HepG2 (cell line): ENCODE measurements around the gene SLC6A9. TPM values are rescaled to one million over a fixed set of nuclear protein-coding genes. Genes with fewer than 3 reads are reported as not detected.
A peak's percentile ranks its signal among the peaks of the same experiment; 100 is the strongest.

ENCODE experiments used
- CEBPB ChIP-seq: IDR thresholded peaks from 2 replicates; pipeline ENCODE4 v1.6.1; 2011; ENCODE audit warnings: low read depth, low read length, improper control_type of control experiment, borderline replicate concordance
- CENPT ChIP-seq: sonication (generic); formaldehyde crosslinking; IDR thresholded peaks from 2 replicates; pipeline ENCODE4 v1.8.0; 2022; ENCODE audit warnings: low read depth, mild to moderate bottlenecking, moderate library complexity, missing genetic modification reagents
- GATAD2A ChIP-seq: IDR thresholded peaks from 2 replicates; pipeline ENCODE4 v1.6.1; 2016
- GTF3A ChIP-seq: sonication (generic); formaldehyde crosslinking; conservative IDR thresholded peaks from 2 replicates; pipeline ENCODE4 v1.4.0; 2020; ENCODE audit warnings: mild to moderate bottlenecking, missing genetic modification reagents
- HDAC1 ChIP-seq: sonication (generic); formaldehyde crosslinking; IDR thresholded peaks from 2 replicates; pipeline ENCODE4 v1.5.1; 2020; ENCODE audit warnings: mild to moderate bottlenecking, missing genetic modification reagents
- JUN ChIP-seq: sonication (generic); formaldehyde crosslinking; IDR thresholded peaks from 2 replicates; pipeline ENCODE4 v1.4.0; 2020; ENCODE audit warnings: mild to moderate bottlenecking, missing genetic modification reagents
- KAT8 ChIP-seq: IDR thresholded peaks from 2 replicates; pipeline ENCODE4 v1.6.1; 2016; ENCODE audit warnings: missing genetic modification reagents, missing compliant biosample characterization
- MAZ ChIP-seq, 2 experiments: sonication (generic) in 1 of 2; formaldehyde crosslinking in 1 of 2; IDR thresholded peaks; 2 replicates each; pipeline versions ENCODE4 v1.5.0 to v1.6.1; 2012 to 2020; ENCODE audit warnings: low read depth in 2 of 2, mild to moderate bottlenecking in 2 of 2, borderline replicate concordance in 1 of 2, improper control_type of control experiment in 1 of 2, low read length in 1 of 2, missing genetic modification reagents in 1 of 2, moderate library complexity in 1 of 2
- MTA1 ChIP-seq: sonication (generic); formaldehyde crosslinking; IDR thresholded peaks from 2 replicates; pipeline ENCODE4 v1.4.0; 2020; ENCODE audit warnings: missing genetic modification reagents, mild to moderate bottlenecking, borderline replicate concordance
- PHF21A ChIP-seq: sonication (generic); formaldehyde crosslinking; IDR thresholded peaks from 2 replicates; pipeline ENCODE4 v1.5.0; 2020; ENCODE audit warnings: mild to moderate bottlenecking, missing genetic modification reagents
- SP1 ChIP-seq, 2 experiments: fragments of 450-650 bp in 1 of 2; sonication (generic) in 1 of 2; formaldehyde crosslinking in 1 of 2; IDR thresholded peaks; 2 replicates each; pipeline versions ENCODE4 v1.4.0 to v1.6.1; 2016 to 2020; ENCODE audit warnings: missing genetic modification reagents in 1 of 2
- ZNF331 ChIP-seq: sonication (generic); formaldehyde crosslinking; IDR thresholded peaks from 2 replicates; pipeline ENCODE4 v1.4.0; 2020; ENCODE audit warnings: missing genetic modification reagents
- ZNF343 ChIP-seq: sonication (generic); formaldehyde crosslinking; IDR thresholded peaks from 2 replicates; pipeline ENCODE4 v1.4.0; 2020; ENCODE audit warnings: mild to moderate bottlenecking, missing genetic modification reagents
- ZNF546 ChIP-seq: sonication (generic); formaldehyde crosslinking; conservative IDR thresholded peaks from 2 replicates; pipeline ENCODE4 v1.8.1; 2023; ENCODE audit warnings: mild to moderate bottlenecking, missing genetic modification reagents
- ZNF567 ChIP-seq: sonication (generic); formaldehyde crosslinking; IDR thresholded peaks from 2 replicates; pipeline ENCODE4 v1.8.1; 2023; ENCODE audit warnings: mild to moderate bottlenecking, missing genetic modification reagents, borderline replicate concordance
- polyA plus RNA-seq, 8 experiments: library from polyadenylated mRNA; depleted of rRNA in 3 of 8; stranded (reverse) in 7 of 8; unstranded in 1 of 8; fragments of >200 nt; fragmentation: Illumina TruSeq in 4 of 8; extraction: Trizol in 4 of 8; gene quantifications; 2 replicates each; pipeline versions ENCODE4 v1.2.1 to v1.2.3, GENCODE V29; 2011 to 2016; ENCODE audit warnings: low read depth in 4 of 8, missing spikeins in 1 of 8, mixed read lengths in 1 of 8; ENCODE audit not compliant: insufficient read depth in 1 of 8
- total RNA-seq, 5 experiments: library from RNA; depleted of rRNA; stranded (reverse); fragments of >200 nt; fragmentation: Illumina TruSeq; extraction: Trizol; gene quantifications; 2 replicates each; pipeline ENCODE4 v1.2.3, GENCODE V29; 2016; ENCODE audit warnings: low read depth in 1 of 5
- TF ChIP-seq, protein P1 (sequence below): sonication (generic); formaldehyde crosslinking; IDR thresholded peaks from 2 replicates; pipeline ENCODE4 v1.4.0; 2020; ENCODE audit warnings: missing genetic modification reagents
- TF ChIP-seq, protein P2 (sequence below): IDR thresholded peaks from 2 replicates; pipeline ENCODE4 v1.6.1; 2012; ENCODE audit warnings: inconsistent platforms
- TF ChIP-seq, protein P3 (sequence below): sonication (generic); formaldehyde crosslinking; conservative IDR thresholded peaks from 2 replicates; pipeline ENCODE4 v1.8.1; 2023; ENCODE audit warnings: missing genetic modification reagents
- TF ChIP-seq, protein P4 (sequence below): sonication (generic); formaldehyde crosslinking; IDR thresholded peaks from 2 replicates; pipeline ENCODE4 v1.4.0; 2020; ENCODE audit warnings: mild to moderate bottlenecking, missing genetic modification reagents
- TF ChIP-seq, protein P5 (sequence below): sonication (generic); formaldehyde crosslinking; IDR thresholded peaks from 2 replicates; pipeline ENCODE4 v1.4.0; 2020; ENCODE audit warnings: mild to moderate bottlenecking, missing genetic modification reagents, borderline replicate concordance

The SLC6A9 gene
- total and polyA plus RNA-seq, 2 of the 13 experiments (the other 11 are each of a cell fraction or from before 2014, with no cell fraction given): 8.5 to 9.9 TPM

DNA sequence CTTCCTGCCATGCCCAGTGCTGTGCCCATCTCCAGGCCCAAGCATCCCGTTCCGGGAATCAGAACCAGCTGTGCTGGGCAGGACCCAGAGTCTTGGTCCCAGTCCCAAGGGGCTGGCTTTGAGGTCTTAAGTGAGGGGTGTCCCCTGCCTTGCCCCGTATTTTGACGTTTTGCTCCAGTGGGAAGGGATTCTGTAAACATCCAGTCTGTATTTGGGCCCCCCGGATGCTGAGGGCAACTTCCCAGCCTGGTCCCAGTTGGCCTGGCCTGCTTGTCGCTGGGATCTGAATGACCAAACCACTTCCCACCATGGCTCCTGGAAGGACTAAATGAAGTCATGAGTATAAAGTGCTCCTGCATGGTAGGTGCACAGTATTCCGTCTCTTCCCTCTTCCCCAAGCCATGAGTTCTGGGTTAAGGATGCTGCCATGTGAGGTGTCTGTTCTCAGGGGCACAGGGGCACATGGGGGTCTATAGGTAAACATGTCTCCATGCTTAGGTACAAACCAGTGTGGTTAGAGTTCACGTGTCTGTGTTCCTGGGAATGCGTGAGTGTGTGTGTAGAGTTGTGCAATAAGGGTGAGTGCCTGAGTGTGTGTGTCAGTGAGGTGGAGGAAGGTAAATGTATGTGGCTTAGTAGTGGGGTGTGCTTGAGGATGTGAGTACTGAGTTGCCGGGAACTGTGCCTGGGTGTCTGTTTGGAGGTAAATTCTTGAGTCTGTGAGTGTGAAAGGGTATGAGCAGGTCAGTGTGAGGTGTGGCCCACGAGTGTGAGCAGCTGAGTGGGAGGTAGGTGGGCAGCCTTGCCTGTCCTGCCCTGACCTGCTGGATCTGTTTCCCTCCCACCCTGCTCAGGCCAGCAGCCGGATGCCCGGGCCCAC is 50.8 kb downstream of the SLC6A9 start (continued):
- TF ChIP-seq, protein P1, sequence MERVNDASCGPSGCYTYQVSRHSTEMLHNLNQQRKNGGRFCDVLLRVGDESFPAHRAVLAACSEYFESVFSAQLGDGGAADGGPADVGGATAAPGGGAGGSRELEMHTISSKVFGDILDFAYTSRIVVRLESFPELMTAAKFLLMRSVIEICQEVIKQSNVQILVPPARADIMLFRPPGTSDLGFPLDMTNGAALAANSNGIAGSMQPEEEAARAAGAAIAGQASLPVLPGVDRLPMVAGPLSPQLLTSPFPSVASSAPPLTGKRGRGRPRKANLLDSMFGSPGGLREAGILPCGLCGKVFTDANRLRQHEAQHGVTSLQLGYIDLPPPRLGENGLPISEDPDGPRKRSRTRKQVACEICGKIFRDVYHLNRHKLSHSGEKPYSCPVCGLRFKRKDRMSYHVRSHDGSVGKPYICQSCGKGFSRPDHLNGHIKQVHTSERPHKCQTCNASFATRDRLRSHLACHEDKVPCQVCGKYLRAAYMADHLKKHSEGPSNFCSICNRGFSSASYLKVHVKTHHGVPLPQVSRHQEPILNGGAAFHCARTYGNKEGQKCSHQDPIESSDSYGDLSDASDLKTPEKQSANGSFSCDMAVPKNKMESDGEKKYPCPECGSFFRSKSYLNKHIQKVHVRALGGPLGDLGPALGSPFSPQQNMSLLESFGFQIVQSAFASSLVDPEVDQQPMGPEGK: 0 out of 2 replicates have a peak, but pooled peaks have one; percentile 13
- TF ChIP-seq CEBPB (peak; percentile 92), GTF3A (CRISPR knock-in tag) (0 out of 2 replicates have a peak, but pooled peaks have one; percentile 31), ZNF331 (CRISPR knock-in tag) (no peak), ZNF546 (CRISPR knock-in tag) (no peak), ZNF343 (CRISPR knock-in tag) (peak; percentile 70; the same call in 1 of the 2 replicates), SP1 (IDR thresholded peaks at IDR 0.05) (no peak), SP1 (CRISPR knock-in tag; IDR thresholded peaks at IDR 0.05) (no peak), ZNF567 (no peak), CENPT (no peak), JUN (CRISPR knock-in tag) (0 out of 2 replicates have a peak, but pooled peaks have one; percentile 42), KAT8 (CRISPR knock-in tag) (no peak), MTA1 (0 out of 2 replicates have a peak, but pooled peaks have one; percentile 6), PHF21A (CRISPR knock-in tag) (0 out of 2 replicates have a peak, but pooled peaks have one; percentile 2), GATAD2A (CRISPR knock-in tag) (peak; percentile 53; the same call in 1 of the 2 replicates), HDAC1 (0 out of 2 replicates have a peak, but pooled peaks have one; percentile 20), MAZ (IDR thresholded peaks at IDR 0.05; ENCODE audit: borderline replicate concordance, low read depth, low read length) (no peak), MAZ (CRISPR knock-in tag; IDR thresholded peaks at IDR 0.05; ENCODE audit: low read depth) (no peak)
- TF ChIP-seq, protein P2, sequence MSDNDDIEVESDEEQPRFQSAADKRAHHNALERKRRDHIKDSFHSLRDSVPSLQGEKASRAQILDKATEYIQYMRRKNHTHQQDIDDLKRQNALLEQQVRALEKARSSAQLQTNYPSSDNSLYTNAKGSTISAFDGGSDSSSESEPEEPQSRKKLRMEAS: peak; percentile 48; the same call in 1 of the 2 replicates
- TF ChIP-seq, protein P3, sequence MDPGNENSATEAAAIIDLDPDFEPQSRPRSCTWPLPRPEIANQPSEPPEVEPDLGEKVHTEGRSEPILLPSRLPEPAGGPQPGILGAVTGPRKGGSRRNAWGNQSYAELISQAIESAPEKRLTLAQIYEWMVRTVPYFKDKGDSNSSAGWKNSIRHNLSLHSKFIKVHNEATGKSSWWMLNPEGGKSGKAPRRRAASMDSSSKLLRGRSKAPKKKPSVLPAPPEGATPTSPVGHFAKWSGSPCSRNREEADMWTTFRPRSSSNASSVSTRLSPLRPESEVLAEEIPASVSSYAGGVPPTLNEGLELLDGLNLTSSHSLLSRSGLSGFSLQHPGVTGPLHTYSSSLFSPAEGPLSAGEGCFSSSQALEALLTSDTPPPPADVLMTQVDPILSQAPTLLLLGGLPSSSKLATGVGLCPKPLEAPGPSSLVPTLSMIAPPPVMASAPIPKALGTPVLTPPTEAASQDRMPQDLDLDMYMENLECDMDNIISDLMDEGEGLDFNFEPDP: no peak
- TF ChIP-seq, protein P4, sequence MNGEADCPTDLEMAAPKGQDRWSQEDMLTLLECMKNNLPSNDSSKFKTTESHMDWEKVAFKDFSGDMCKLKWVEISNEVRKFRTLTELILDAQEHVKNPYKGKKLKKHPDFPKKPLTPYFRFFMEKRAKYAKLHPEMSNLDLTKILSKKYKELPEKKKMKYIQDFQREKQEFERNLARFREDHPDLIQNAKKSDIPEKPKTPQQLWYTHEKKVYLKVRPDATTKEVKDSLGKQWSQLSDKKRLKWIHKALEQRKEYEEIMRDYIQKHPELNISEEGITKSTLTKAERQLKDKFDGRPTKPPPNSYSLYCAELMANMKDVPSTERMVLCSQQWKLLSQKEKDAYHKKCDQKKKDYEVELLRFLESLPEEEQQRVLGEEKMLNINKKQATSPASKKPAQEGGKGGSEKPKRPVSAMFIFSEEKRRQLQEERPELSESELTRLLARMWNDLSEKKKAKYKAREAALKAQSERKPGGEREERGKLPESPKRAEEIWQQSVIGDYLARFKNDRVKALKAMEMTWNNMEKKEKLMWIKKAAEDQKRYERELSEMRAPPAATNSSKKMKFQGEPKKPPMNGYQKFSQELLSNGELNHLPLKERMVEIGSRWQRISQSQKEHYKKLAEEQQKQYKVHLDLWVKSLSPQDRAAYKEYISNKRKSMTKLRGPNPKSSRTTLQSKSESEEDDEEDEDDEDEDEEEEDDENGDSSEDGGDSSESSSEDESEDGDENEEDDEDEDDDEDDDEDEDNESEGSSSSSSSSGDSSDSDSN (CRISPR knock-in tag): 0 out of 2 replicates have a peak, but pooled peaks have one; percentile 5
- TF ChIP-seq, protein P5, sequence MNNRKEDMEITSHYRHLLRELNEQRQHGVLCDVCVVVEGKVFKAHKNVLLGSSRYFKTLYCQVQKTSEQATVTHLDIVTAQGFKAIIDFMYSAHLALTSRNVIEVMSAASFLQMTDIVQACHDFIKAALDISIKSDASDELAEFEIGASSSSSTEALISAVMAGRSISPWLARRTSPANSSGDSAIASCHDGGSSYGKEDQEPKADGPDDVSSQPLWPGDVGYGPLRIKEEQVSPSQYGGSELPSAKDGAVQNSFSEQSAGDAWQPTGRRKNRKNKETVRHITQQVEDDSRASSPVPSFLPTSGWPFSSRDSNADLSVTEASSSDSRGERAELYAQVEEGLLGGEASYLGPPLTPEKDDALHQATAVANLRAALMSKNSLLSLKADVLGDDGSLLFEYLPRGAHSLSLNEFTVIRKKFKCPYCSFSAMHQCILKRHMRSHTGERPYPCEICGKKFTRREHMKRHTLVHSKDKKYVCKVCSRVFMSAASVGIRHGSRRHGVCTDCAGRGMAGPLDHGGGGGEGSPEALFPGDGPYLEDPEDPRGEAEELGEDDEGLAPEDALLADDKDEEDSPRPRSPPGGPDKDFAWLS (CRISPR knock-in tag): peak; percentile 27; the same call in 1 of the 2 replicates
